ENCODE data around the gene TMEM86A.
"Not testable (repeated sequence)": the region's sequence is repeated elsewhere in the genome, so short reads cannot be mapped to it uniquely, and the experiment has no call there.

TMEM86A gene, protein sequence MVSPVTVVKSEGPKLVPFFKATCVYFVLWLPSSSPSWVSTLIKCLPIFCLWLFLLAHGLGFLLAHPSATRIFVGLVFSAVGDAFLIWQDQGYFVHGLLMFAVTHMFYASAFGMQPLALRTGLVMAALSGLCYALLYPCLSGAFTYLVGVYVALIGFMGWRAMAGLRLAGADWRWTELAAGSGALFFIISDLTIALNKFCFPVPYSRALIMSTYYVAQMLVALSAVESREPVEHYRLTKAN

DNA sequence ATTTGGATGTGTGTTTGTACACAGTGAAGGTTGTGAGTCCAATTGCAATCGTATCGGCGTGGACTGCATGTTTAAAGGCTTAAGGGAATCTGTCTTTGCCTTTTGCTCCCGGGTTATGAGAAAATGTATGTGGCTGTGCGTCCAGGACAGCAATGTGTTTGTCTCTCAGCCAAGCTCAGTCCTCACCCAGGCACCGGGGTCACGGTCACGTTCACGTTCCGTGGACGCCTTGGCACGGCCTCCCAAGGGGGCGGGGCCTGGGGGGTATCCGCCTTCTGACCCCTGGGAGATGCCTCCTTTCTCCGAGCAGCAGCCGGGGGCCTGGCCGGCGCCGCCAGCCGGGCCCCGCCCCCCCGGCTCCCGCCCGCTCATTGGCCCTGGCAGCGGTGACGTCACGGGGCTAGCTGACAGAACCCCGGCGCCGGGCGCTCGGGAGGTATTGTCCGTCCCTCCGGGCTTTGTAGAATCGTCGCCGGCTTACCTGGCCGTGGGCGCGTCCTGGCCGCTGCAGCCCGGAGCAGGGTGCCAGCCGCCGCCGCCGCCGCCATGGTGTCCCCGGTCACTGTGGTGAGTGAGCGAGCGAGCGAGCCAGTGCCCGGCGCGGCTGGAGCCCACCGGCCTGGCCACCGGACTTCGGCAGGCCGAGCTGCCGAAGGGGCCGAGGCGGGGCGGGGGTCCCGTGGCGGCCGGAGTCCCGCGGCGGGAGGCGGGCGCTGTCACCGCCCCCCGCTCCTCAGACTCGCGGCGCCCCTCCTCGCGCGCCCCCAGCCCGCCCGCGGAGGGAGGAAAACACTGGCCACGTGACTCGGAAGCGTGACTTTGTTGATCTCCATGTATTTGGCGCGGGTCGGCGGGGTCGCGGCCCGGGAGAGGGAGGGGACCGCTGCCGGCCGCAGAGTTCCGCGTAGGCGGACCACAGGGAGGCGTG, at the start of gene TMEM86A:
TMEM86A (plus strand) TSS at position 439 of the 928 bp plus-strand sequence; CDS start at position 547, 108 bp downstream.
- peak; percentile 83 to 84 for DNase-seq (ENCODE audit: low read depth in 2 of 2)

DNA sequence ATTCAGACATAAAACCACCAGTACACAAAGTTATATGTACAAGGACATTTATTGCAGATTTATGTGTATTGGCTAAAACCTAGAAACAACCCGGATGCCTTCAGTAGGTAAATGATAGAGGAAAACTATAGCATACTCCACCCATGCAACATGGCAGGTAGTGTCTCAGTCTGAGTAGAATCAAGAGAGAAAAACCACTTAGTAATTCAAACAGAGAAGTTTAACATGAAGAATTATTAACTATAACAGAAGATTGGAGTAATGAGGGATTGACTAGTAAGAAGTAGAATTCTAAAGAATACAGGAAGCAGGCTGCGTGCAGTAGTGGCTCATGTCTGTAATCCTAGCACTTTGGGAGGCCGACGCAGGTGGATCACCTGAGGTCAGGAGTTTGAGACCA, 48.2 kb upstream of the TMEM86A start:
- DNase-seq (ENCODE audit: low read depth in 2 of 2), result no peak

DNA sequence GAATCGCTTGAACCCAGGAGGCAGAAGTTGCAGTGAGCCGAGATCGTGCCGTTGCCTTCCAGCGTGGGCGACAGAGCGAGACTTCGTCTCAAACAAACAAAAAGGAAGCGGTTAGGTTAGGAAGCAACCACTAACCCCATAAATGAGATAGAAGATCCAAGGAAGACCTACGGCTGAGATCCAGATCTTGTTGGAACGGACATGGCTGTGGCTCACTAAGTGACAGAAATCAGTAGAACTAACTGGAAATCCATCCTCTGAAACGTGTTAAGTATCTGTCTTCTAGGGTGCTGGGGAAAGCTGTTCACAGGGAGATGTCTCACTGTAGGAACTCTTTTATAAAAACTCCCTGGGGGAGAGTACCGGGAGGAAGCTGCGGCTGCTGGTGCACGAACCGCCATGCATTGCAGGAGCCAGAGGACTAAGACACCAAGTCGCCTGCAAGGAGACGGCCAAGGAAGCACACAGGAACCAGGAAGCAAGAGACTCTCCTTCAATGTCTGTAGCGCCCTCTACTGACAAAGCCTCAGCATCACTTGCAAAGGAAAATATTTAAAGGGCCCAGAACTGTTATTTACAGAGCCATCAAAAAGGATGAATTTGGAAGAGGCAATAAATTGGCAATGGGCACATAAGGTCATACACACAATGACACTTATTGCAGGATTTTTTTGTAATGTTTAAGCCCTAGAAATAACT, 47.6 kb upstream of the TMEM86A start:
- DNase-seq (ENCODE audit: low read depth in 2 of 2), result peak in 1 of 2 donors; percentile 19

DNA sequence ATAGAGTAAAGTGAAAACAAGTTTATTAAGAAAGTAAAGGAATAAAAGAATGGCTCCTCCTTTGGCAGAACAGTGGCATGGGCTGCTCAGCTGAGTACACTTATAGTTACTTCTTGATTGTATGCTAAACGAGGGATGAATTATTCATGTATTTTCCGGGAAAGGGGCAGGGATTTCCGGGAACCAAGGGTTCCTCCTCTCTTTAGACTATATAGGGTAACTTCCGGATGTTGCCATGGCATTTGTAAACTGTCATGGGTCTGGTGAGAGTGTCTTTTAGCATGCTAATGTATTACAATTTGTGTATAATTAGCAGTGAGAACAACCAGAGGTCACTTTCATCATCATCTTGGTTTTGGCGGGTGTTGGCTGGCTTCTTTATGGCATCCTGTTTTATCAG, 40.9 kb upstream of the TMEM86A start:
- DNase-seq (ENCODE audit: low read depth in 2 of 2), result no peak

DNA sequence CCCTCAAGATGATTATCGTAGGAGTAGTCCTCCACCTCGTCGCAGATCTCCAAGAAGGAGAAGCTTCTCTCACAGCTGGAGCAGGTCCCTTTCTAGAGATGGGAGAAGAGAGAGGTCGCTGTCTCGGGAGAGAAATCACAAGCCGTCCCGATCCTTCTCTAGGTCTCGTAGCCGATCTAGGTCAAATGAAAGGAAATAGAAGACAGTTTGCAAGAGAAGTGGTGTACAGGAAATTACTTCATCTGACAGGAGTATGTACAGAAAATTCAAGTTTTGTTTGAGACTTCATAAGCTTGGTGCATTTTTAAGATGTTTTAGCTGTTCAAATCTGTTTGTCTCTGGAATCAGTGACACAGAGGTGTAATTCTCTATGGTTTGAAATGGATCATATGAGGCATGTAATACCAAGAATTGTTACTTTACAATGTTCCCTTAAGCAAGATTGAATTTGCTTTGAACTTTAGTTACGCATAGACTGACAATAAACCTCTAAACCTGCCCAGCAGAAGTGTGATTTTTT, 33.2 kb upstream of the TMEM86A start:
- DNase-seq (ENCODE audit: low read depth in 2 of 2), result not testable (repeated sequence)

DNA sequence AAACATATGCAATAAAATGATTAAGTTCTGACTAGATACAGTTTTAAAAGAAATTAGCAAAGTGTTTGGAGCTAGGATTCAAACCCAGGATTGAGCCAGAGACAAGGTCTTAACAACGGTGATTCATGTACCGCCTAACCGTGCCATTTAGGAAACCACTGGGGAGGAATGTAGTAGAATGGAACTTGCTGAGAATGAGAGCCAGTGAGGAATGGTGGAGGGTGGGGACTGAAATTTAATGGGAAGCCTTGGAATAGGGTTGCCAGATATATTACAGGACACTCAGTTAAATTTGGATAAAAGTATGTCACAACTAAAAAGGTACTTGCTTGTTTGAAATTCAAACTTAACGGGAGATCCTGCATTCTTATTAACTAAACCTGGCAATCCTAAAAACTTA, 30.4 kb upstream of the TMEM86A start:
- DNase-seq (ENCODE audit: low read depth in 2 of 2), result no peak

DNA sequence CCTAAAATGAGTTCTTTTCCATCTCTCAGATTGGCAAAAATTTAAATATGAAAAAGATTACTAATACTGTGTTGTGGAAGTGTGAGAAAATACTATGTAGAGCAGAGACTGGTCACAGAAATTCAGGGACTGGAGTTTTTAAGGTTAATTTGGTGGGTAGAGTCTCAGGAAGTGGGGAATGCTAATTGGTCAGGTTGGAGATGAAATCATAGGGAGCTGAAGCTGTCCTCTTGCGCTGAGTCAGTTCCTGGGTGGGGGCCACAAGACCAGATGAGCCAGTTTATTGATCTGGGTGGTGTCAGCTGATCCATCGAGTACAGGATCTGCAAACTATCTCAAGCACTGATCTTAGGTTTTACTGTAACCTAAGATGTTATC, 29.4 kb upstream of the TMEM86A start:
- no peak for DNase-seq (ENCODE audit: low read depth in 2 of 2)

DNA sequence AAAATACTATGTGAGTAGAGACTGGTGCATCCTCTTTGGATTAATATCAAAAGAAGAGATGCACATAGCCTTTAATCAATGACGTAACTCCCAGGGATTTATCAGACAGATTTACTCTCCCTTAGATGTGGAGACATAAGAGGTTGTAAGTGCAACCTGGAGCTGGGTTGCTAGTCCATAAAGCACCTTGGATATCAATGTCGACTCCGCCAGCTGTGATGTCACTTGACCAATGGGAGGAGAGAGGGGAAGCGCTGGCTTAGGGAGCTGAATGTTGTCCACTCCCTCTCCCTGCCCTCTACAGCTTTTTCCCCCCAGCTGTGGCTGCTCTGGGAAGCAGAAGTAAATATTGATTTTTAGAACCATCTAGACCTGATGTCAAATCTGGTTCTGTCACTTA, 28.9 kb upstream of the TMEM86A start:
- DNase-seq (ENCODE audit: low read depth in 2 of 2), result no peak

DNA sequence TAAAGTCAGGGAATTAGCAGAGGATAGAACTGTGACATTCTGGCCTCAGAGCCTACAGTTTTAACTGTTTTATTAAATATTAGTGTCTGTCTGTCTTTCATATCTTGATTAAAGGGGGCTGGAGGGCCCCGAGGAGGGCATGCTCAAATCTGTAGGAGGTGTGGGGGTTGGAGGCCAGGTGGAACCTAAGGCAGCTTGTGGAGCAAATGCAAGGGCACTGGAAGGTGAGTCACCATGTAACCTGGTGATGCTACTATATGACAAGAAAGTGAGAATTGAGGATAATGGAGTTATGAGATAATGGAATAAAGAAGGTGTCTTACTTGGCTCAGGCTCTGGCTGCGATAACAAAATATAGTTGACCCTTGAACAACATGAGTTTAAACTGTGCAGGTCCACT, 27.3 kb upstream of the TMEM86A start:
- DNase-seq (ENCODE audit: low read depth in 2 of 2), result no peak

DNA sequence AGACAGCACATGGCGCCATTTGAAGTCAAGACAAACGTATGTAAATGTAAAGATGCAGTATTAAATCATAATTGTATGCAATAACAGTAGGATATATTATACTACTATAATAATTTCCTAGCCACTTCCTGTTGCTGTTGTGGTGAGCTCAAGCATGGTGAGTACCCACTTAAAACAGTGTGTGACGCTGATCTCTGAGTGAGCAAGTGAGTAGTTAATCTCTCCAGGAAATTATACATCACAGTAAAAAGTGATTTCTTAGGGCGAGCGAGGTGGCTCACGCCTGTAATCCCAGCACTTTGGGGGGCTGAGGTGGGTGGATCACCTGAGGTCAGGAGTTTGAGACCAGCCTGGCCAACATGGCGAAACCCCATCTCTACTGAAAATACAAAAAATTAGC, 26.4 kb upstream of the TMEM86A start:
- not testable (repeated sequence) for DNase-seq (ENCODE audit: low read depth in 2 of 2)

DNA sequence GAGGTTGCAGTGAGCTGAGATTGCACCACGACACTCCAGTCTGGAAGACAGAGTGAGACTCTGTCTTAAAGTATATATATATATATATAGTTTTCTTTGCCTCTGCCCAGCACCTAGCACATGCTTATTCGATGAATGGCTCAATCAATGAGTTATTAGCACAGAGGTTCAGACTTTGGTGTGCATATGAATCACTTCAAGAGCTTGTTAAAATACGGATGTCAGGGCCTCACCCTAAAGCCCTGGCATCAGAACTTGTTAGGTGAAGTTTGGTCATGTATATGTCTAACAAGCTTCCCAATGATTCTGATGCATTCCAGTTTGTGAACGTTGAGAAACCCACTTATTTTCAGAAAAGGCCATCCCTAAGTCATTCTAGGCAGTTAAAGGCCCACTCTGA, 21.8 kb upstream of the TMEM86A start:
- no peak for DNase-seq (ENCODE audit: low read depth in 2 of 2)

DNA sequence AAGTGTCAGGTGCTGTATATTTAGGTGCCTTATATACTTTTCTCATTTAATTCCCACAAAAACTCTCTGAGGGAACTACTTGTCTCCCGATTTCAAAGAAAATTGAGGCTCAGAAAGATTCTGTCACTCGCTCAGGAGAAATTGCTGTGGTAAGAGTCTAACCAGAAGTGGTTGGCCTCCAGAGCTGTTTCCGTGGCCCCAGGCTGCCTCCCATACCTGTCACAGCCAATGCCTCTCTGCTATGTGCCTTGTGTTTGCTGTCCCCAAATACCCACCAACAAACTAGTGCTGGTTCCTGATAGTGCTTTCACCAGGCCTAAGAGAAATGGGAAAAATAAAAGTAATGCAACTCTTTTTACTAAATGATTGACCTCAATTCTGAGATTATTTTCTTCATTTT, 21.0 kb upstream of the TMEM86A start:
- DNase-seq (ENCODE audit: low read depth in 2 of 2), result no peak

DNA sequence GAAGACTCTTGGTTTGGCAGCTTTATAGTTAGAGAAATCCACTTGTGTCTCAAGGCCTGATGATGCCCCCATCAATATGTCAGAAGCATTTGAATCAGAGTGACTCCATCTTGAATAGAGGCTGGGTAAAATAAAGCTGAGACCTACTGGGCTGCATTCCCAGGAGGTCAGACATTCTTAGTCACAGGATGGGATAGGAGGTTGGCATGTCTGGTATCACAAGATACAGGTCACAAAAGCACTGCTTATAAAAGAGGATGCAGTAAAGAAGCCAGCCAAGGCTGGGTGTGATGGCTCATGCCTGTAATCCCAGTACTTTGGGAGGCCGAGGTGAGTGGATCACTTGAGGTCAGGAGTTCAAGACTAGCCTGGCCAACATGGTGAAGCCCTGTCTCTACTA, 16.6 kb upstream of the TMEM86A start:
- not testable (repeated sequence) for DNase-seq (ENCODE audit: low read depth in 2 of 2)

DNA sequence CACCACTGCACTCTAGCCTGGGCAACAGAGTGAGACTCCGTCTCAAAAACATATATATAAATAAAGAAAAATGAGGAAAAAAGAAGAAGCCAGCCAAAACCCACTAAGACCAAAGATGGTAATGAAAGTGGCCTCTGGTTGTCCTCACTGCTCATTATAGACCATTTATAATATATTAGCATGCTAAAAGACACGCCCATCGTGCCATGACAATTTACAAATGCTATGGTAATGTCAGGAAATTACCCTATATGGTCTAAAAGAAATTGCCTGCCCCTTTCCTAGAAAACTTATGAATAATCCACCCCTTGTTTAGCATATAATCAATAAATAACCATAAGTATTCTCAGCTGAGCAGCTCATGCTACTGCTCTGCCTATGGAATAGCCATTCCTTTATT, 16.1 kb upstream of the TMEM86A start:
- no peak for DNase-seq (ENCODE audit: low read depth in 2 of 2)

DNA sequence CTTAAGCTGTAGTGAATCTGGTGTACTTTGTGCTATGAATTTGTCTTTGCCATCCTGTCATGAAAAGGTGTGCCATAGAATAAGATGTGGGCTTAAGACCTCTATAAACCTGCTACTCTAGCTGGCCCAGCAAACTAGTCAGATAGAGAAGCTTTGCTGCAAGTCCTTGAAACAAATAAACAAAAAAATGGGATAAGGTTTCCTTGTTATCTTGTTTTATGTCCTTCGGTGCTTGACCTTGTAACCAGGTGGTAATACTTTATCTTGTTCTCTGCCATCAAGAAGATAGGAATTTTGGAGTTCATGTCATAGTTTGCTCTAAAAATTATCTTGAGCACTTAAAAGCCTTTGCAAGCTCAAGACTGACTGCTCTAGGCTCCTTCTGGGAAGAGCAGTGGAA, 14.3 kb upstream of the TMEM86A start:
- DNase-seq (ENCODE audit: low read depth in 2 of 2), result no peak

DNA sequence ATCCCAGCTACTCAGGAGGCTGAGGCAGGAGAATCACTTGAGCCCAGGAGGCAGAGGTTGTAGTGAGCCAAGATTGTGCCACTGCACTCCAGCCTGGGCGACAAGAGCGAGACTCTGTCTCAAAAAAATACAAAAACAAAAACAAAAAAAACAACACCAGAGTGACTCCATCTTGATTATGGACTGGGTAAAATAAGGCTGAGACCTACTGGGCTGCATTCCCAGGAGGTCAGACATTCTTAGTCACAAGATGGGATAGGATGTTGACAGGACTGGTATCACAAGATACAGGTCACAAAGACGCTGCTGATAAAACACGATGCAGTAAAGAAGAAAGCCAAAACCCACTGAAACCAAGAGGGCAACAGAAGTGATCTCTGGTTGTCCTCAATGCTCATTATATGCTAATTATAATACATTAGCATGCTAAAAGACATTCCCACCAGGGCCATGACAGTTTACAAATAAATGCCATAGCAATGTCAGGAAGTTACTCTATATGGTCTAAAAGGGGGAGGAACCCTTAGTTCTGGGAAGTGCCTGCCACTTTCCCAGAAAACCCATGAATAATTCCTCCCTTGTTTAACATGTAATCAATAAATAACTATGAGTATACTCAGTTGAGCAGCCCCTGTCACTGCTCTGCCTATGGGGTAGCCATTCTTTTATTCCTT, 7.0 kb upstream of the TMEM86A start:
- not testable (repeated sequence) for DNase-seq (ENCODE audit: low read depth in 2 of 2)

DNA sequence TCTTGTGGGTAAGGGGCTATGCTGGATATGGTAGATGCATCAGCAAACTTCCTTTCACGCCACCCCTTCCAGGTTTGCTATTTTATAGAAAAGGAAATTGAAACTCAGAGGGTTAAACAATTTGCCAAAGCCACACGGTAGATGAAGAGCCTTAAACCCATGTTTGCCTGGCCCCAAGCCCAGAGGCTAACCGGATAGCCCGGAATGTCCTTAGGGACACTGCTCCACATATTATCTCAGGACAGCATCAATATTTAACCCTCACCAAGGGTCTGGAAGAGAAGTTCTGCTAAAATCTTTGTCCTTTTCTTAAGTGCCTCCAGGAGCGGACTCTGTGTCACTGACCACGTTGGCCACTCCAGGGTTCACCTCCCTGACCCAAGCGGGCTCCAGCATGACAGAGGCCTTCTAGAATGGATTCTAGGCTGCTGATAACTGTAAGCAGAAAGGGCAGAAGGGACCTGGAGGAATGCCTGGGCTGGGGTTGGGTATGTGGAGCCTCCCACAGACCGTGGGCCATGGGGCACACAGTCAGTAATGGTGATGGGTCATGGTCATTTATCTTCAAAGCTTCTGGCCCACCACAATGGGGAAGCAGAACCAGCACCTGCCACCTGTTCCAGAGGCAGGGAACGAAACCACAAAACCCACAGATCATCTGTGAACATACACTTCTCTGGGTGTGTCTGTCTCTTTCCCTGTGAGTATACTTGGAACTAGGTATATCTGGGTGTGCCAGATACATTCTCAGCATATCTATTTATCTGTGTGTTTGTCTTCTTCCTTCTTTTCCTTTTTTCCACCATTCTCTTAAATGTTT, 5.4 kb upstream of the TMEM86A start:
- DNase-seq (ENCODE audit: low read depth in 2 of 2), result no peak

DNA sequence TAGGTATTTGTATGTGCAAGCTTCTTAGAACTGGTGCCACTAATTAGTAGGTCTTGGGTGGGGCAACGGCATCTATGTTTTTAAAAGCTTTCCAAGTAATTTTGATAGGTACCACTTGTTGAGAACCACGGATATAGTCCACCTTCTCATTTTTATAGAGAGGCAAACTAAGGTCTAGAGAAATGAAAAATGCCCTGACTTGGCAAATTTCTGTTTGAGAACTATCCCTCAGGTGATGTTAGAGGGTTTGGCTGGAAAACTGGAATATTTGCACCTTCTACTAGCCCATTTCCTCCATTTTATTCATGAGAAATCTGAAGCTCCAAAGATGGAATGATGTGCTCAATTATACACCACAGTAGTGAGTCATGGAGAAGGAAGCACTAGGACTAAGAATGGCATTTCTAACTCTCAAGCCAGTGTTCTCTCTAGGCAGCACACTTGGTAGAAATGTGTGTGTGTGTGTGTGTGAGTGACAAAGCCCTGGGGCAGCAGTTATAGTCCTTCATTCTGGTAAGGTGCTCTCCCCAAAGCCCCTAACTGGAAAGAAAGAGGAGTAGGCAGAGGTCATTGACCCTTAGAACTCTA, 1.8 kb upstream of the TMEM86A start:
- DNase-seq (ENCODE audit: low read depth in 2 of 2), result no peak

DNA sequence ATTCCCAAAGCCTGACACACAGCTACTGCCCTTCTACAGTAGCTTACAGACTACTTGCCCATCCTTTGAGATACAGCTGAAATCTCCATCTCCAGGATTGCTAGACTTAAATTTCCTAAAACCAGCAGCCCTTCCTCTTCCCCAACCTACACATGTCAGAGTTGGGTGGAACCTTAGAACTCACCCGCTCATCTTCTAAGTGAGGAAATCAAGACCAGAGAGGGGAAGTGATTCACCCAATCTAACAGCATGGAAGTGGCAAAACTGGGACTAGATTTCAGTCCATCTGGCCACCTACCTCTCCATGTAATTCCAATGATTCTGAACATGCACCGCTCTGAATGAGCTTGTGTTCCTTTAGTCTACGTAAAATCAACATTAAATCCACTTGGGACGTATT, 1.0 kb upstream of the TMEM86A start:
- no peak for DNase-seq (ENCODE audit: low read depth in 2 of 2)

DNA sequence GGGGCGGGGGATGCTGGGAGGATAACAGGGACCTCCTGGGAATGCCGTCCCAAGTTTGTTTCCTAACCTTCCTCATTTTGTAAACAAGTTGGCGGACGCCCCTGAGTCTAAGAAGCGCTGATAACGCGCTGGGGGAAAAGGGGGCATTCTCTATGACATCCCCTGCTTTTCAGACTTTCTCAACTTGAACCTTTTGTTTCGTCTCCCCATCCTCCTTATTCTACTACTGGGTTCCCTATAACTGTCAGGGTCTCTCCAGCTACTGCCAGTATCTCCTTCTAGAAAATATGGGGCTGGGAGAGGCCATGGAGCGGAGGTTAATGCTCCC, 654 bp downstream of the TMEM86A start:
- no peak for DNase-seq (ENCODE audit: low read depth in 2 of 2)

DNA sequence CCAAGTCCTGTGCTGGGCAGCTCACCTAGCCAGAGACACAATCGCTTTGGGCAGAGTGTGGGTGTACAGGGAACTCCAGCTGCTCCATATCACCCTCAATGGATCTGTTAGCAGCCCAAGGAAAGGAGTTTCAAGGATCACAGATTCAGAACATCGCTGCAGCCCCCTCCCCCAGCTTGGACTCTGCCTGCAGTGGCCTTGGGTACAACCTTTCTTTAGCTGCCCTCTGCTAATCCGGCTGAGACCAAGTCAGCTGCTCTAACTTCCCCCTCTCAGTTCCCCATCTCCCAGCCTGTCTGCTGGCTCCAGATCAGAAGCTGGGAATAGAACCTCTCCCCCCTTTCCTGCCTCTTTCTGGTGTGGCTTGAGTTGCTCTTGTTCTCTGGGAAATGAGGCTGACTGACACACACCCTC, 1.3 kb downstream of the TMEM86A start:
- no peak for DNase-seq (ENCODE audit: low read depth in 2 of 2)

Measured in stimulated activated CD8-positive, alpha-beta memory T cell treated with anti-CD3 and anti-CD28 coated beads, Interleukin-2, amount 100 ng/mL, for 48 hours (primary cell).